ENCODE data around the gene LOX. TPM values are rescaled to one million over a fixed set of nuclear protein-coding genes. Genes with fewer than 3 reads are reported as not detected.

The LOX gene
- total and polyA plus RNA-seq, 2 donors (not counting 1 experiment from before 2014, with no cell fraction given) = 81.9 to 336 TPM

- no peaks in the 10 kb centered on the region for H3K4me1 ChIP-seq (ENCODE audit: control insufficient read depth, extremely low read depth, insufficient read depth, low read length)
- no peak overlapping the region for H3K9ac ChIP-seq (ENCODE audit: insufficient read depth, low read length)
- no peak for DNase-seq (ENCODE audit: low read depth in 2 of 2)
Observed at GRCh38 chr5:122029818-122030217, 48.2 kb downstream of the LOX start.

GRCh38 chr5:122022966-122023365 lies 55.1 kb downstream of the LOX start:
- Histone ChIP-seq H3K27ac (ENCODE audit: insufficient read depth, low read length) (no peak overlapping the region), H2AFZ (ENCODE audit: low read length) (no peak overlapping the region), H3K9me3 (ENCODE audit: control insufficient read depth, insufficient read depth, low read depth, low read length) (no peaks in the 10 kb centered on the region), H4K20me1 (ENCODE audit: control insufficient read depth, extremely low read depth, insufficient read depth, low read length) (no peaks in the 10 kb centered on the region), H3K4me3 (replicated peaks in 1 of 4; ENCODE audit: control extremely low read depth in 1 of 4, insufficient read depth in 1 of 4, low read depth in 3 of 4, low read length in 4 of 4) (no peak overlapping the region), H3K79me2 (ENCODE audit: control insufficient read depth, insufficient read depth, low read length) (no peaks in the 10 kb centered on the region), H3K9ac (ENCODE audit: insufficient read depth, low read length) (no peak overlapping the region), H3K27me3 (ENCODE audit: control insufficient read depth, insufficient read depth, low read length) (no peaks in the 10 kb centered on the region), H3K36me3 (ENCODE audit: control insufficient read depth, insufficient read depth, low read length) (no peaks in the 10 kb centered on the region), H3K4me1 (ENCODE audit: control insufficient read depth, extremely low read depth, insufficient read depth, low read length) (no peaks in the 10 kb centered on the region), H3K4me2 (ENCODE audit: extremely low read depth, insufficient read depth, low read length) (no peak overlapping the region)
- no peak for DNase-seq (ENCODE audit: low read depth in 2 of 2)
- TF ChIP-seq CTCF (conservative IDR thresholded peaks at IDR 0.05 in 1 of 2, IDR thresholded peaks at IDR 0.05 in 1 of 2; ENCODE audit: low read depth in 1 of 2, low read length in 2 of 2) = no peak
- no peak for TF ChIP-seq EZH2 (IDR thresholded peaks at IDR 0.05; ENCODE audit: low read length, missing control alignments)

More at GRCh38 chr5:122029818-122030217, 48.2 kb downstream of the LOX start:
- TF ChIP-seq EZH2 (IDR thresholded peaks at IDR 0.05; ENCODE audit: low read length, missing control alignments) = no peak
- TF ChIP-seq CTCF (conservative IDR thresholded peaks at IDR 0.05 in 1 of 2, IDR thresholded peaks at IDR 0.05 in 1 of 2; ENCODE audit: low read depth in 1 of 2, low read length in 2 of 2) = no peak
- peaks cover 2% of the 10 kb centered on the region for H3K36me3 ChIP-seq (ENCODE audit: control insufficient read depth, insufficient read depth, low read length)
- H4K20me1 ChIP-seq (ENCODE audit: control insufficient read depth, extremely low read depth, insufficient read depth, low read length) = no peaks in the 10 kb centered on the region
- no peak overlapping the region for H3K4me2 ChIP-seq (ENCODE audit: extremely low read depth, insufficient read depth, low read length)
- no peak overlapping the region for H3K4me3 ChIP-seq (replicated peaks in 1 of 4; ENCODE audit: control extremely low read depth in 1 of 4, insufficient read depth in 1 of 4, low read depth in 3 of 4, low read length in 4 of 4)
- no peaks in the 10 kb centered on the region for H3K27me3 ChIP-seq (ENCODE audit: control insufficient read depth, insufficient read depth, low read length)
- no peak overlapping the region for H3K27ac ChIP-seq (ENCODE audit: insufficient read depth, low read length)
- H2AFZ ChIP-seq (ENCODE audit: low read length) = no peak overlapping the region
- no peaks in the 10 kb centered on the region for H3K79me2 ChIP-seq (ENCODE audit: control insufficient read depth, insufficient read depth, low read length)
- no peaks in the 10 kb centered on the region for H3K9me3 ChIP-seq (ENCODE audit: control insufficient read depth, insufficient read depth, low read depth, low read length)

- H3K9ac ChIP-seq (ENCODE audit: insufficient read depth, low read length) = no peak overlapping the region
- DNase-seq (ENCODE audit: low read depth in 2 of 2) = peak in 1 of 2 donors; percentile 45
- no peaks in the 10 kb centered on the region for H3K36me3 ChIP-seq (ENCODE audit: control insufficient read depth, insufficient read depth, low read length)
- H3K4me1 ChIP-seq (ENCODE audit: control insufficient read depth, extremely low read depth, insufficient read depth, low read length) = peaks cover 2% of the 10 kb centered on the region
- H3K27me3 ChIP-seq (ENCODE audit: control insufficient read depth, insufficient read depth, low read length) = no peaks in the 10 kb centered on the region
- TF ChIP-seq CTCF (conservative IDR thresholded peaks at IDR 0.05 in 1 of 2, IDR thresholded peaks at IDR 0.05 in 1 of 2; ENCODE audit: low read depth in 1 of 2, low read length in 2 of 2) = no peak
- no peak for TF ChIP-seq EZH2 (IDR thresholded peaks at IDR 0.05; ENCODE audit: low read length, missing control alignments)
- no peaks in the 10 kb centered on the region for H4K20me1 ChIP-seq (ENCODE audit: control insufficient read depth, extremely low read depth, insufficient read depth, low read length)
- no peak overlapping the region for H2AFZ ChIP-seq (ENCODE audit: low read length)
- no peaks in the 10 kb centered on the region for H3K79me2 ChIP-seq (ENCODE audit: control insufficient read depth, insufficient read depth, low read length)
- H3K27ac ChIP-seq (ENCODE audit: insufficient read depth, low read length) = no peak overlapping the region
- no peaks in the 10 kb centered on the region for H3K9me3 ChIP-seq (ENCODE audit: control insufficient read depth, insufficient read depth, low read depth, low read length)
- no peak overlapping the region for H3K4me2 ChIP-seq (ENCODE audit: extremely low read depth, insufficient read depth, low read length)
- no peak overlapping the region for H3K4me3 ChIP-seq (replicated peaks in 1 of 4; ENCODE audit: control extremely low read depth in 1 of 4, insufficient read depth in 1 of 4, low read depth in 3 of 4, low read length in 4 of 4)
Observed at GRCh38 chr5:122019919-122020590, 58.0 kb downstream of the LOX start.

Measured in fibroblast of lung (primary cell).